Renal pelvis (tissue), 4 donors: Measurements from ENCODE around the gene VAT1L. TPM values are rescaled to one million over a fixed set of nuclear protein-coding genes. Genes with fewer than 3 reads are reported as not detected.

Experiments
- DNase-seq: peaks from one replicate; pipeline ENCODE4 v3.0.0-alpha.2; 2013
- polyA plus RNA-seq, 3 donors: library from polyadenylated mRNA; unstranded; fragments of 120-200 nt; gene quantifications; one replicate each; pipeline ENCODE4 v1.2.1, GENCODE V29; 2013; ENCODE audit not compliant: insufficient read length in 3 of 3

VAT1L gene
- polyA plus RNA-seq, 3 donors = 3.4 to 6.4 (median 3.7) TPM

GRCh38 chr16:77948835-77949234 is 160.5 kb downstream of the VAT1L start:
- DNase-seq = no peak

- no peak for DNase-seq
These were observed 161.1 kb downstream of the VAT1L start for GRCh38 chr16:77949445-77949844.

GRCh38 chr16:77951788-77952187 is 163.4 kb downstream of the VAT1L start:
- no peak for DNase-seq

DNA sequence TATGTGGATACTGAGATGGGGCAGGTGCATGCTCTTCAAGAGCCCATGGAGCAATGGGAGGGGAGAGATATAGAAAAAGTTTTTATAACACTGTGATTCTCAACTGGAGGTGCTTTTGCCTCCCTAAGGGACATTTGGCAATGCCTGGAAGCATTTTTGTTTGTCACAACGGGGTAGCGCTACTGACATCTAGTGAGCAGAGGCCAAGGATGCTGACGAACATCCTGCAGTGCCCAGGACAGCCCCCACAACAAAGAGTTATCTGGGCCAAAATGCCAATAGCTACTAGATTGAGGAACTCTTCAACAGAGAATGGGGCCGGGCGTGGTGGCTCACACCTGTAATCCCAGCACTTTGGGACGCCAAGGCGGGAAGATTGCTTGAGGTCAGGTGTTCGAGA is 166.8 kb downstream of the VAT1L start:
- DNase-seq = no peak

- DNase-seq = no peak
These were observed 167.9 kb downstream of the VAT1L start for GRCh38 chr16:77956231-77956630.

GRCh38 chr16:77960766-77961165 is 172.4 kb downstream of the VAT1L start:
- DNase-seq = no peak

GRCh38 chr16:77961814-77962213 is 173.4 kb downstream of the VAT1L start:
- DNase-seq = no peak

- DNase-seq = no peak
These were observed 174.3 kb downstream of the VAT1L start for GRCh38 chr16:77962689-77963088.

- DNase-seq = no peak
These were observed 175.1 kb downstream of the VAT1L start for GRCh38 chr16:77963185-77964044.

DNA sequence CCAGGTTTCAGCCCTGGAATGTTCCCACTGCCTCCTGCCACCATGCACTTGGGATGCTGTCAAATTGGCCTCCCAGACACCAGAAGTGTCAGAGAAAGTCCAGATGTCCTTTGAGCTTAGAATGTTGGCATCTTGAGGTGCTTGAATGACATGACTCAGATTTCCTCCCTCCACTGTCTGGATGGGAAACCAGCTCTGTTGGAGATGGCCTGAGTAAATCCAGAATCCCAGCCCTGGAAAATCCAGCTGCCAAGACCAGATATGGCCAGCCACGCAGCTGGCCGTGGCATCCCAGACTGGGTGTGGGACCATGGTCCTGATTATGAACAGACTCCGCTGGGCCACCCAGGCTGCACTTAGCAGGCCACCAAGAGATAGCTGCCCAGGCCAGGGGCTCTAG is 177.0 kb downstream of the VAT1L start:
- no peak for DNase-seq

DNA sequence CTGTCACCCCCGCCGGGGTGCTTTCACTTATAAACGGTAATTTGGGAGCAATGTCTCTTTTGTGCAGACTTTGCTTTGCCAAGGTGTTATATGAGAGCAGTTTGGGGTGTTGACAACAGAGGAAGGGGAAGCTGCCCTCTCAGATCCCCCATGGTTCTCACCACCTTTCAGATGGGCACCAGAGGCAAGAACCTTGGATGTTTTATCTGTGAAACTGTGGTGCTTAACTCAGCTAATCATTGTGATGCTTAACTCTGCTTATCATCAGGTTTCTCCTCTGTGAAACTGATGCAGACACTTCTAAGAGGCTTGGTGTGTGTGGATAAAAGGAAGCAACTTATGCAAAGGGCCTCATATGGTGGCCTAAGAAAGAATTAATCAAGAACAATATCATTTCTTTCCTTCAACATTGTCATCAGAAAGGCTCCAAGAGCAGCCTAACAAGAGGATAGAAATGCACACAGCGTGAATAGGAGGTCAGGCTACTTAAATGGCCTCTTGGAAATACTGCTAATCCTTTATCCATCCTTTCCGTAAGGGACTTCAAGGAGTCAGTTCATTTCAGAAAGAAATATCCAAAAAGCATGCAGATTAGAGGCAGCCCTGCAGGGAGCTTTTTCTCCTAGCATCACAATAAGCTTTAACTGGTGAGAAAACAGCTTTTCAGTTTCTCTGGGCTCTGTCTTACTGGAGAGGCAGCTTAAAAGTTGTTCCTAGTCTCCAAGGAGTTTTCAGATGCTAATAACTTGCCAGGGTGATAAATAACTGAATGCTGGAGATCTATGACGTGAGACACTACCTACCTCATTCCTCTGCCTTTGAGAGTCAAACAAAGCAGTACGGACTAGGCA is 178.9 kb downstream of the VAT1L start:
- DNase-seq = no peak

GRCh38 chr16:77969861-77970260 is 181.5 kb downstream of the VAT1L start:
- no peak for DNase-seq

- no peak for DNase-seq
These were observed 182.0 kb downstream of the VAT1L start for GRCh38 chr16:77970371-77970770.

DNA sequence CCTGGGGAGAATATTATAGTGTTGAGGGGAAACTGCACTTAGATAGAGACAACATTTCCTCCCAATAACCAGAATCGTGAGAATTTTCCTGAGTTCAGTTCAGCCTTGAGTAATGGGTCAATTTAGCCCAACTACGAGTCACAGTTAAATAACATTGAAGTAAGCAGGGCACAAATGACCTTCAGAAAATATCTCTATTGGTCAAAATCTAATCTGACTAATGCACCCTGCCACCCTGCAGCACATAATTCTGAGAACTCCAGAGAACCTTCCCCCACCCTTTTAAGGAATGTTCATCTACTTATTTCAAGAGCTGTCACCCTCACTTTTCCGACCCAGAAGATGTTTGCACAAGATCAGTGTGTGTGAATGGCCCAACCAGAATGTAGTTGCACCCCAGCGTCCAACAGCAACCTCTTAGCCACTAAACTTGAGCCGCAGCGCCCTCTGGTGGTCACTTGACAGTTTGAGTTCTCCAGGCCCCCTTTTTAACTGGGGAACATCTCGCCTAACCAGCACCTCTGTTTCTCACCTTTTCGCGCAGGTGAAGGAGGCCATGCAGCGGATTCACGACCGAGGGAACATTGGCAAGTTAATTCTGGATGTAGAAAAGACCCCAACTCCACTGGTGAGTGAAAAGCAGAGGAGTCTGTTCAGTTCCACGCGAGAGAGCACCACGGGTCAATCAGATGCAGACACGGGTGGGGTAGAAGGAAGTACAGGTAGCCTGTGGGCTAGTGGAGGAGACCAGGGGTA is 183.1 kb downstream of the VAT1L start:
- peak; percentile 63 for DNase-seq

DNA sequence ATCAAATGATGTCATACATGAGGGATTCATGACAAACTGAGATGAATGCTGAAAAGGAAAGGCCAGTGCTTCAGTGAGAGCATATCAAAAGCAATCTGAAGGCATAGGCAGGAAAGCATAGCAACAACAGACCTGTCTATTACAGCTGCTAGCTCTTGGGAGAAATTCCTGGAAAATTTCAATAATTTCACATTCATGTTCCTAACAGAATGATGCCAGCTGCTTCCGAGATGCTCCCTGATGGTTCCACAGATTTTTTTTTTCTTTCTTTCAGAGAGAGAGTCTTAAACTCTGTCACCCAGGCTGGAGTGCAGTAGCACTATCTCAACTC is 183.7 kb downstream of the VAT1L start:
- no peak for DNase-seq

DNA sequence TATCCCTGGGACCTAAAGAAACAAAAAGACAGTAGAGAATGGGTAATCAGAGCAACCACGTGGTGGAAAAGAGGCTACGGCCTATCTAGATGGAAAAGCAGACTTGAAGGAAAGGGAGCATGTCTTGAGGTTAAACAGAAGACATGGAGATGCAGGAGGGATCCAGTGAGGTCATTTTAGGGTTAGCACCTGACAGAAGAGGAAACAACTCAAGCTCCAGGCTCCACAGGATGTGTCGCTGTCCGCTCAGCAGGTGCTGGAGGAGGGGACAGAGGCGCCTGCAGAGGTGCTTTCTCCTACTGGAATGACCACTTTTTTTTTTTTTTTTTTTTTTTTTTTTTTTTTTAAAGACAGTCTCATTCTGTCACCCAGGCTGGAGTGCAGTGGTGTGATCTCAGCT is 186.5 kb downstream of the VAT1L start:
- DNase-seq = no peak

- no peak for DNase-seq
These were observed 187.6 kb downstream of the VAT1L start for GRCh38 chr16:77975942-77976341.

DNA sequence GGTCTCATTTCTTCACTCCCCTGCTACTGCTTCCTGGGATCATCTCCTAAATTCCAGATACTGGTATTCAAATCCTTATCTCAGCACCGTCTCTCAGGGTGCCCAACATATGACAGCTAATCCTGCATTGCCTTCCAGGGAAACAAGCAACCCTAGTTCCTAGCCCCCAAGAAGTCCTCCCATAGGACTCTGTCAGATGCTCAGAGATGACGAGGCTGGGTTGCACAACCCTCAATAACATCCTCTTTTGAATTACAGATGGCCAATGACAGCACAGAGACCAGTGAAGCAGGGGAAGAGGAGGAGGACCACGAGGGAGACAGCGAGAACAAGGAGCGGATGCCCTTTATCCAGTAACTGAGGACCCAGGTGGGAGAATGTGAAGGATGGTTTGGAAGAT is 189.0 kb downstream of the VAT1L start:
- no peak for DNase-seq

DNA sequence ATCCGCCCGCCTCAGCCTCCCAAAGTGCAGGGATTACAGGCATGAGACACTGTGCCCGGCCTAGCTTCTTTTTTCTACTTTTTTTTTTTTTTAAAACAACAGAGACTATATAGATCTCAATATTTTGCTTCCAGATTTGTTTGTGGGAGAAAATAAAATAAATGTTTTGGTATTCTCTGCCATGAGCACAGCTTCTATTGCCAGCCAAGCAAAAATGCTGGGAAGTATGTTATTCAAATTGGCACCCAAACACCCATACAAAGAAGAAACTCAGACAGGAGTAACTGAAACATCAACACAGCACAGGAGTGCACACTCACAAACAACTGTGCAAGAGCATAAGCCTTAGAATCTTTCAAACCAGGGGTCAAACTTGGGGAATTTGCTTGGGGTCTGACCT is 196.7 kb downstream of the VAT1L start:
- DNase-seq = no peak

DNA sequence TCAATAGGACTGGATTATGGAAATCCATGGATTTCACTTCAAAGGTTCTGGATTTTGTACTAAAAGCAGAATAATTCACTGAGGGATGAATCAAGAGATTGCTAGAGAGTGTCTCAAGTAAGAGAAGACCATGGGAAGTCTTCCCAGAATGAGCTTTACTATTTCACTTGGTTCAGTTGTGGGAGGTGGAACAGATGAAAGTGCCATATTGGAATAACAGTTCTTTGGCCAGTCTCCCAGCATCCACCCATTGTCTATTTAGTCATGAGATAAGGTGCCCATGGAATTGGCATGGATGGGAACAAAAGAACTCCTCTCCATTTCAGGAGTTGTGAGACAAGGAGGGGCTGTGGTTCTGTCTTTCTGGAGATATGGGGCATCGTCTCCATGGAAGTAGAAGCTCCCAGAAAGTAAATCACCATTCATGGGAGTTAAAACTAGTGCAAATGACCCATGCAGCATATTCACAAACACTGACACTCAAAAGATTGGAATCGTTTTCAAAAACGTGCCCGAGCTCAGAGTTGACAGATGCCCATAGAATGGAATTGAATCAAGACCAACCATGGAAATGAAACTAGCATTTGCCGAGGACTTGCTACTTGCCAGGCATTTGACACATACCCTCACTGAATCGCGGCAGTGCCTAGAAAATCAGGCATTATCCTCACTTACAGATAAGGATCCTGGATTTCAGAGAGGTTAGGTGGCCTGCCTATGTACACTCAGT is 197.8 kb downstream of the VAT1L start:
- DNase-seq = no peak

DNA sequence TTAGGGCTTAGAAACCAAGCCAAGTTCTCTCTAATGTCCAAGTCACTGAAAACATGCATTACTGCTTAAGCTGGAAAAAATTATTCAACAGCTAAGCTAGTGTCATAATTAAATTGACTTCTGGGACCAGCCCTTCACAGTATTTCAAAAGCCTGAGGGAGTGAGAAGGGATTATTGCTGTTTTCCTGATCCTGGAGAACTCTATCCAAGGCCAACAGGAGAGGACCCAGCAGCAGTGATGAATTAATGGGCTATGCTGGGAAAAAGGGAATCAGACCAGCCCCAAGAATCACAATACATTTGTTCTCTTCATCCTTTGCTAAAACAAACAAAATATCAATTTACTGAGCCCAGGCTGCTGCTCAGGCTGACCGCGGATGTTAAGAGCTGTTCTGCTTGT is 199.4 kb downstream of the VAT1L start:
- peak; percentile 37 for DNase-seq

DNA sequence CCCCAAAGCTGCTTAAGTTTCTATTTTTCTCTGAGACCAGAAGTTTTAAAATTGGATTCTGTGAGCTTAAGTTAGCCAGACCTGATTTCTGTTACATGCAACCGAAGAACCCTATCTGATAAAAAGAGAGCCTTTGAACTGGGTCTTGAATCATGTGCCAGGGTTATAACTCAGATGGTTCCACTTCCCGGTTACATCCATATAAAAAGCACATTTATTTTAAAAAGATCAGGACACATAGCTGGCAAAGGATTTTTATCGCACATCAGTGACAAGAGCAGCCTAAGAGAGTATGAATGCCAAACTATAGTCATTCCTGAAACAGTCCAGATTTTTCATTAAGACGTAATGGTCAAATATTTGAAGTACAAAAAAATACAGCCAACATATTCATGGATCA is 201.5 kb downstream of the VAT1L start:
- DNase-seq = no peak
